HL-60/S4 treated with phorbol 12-myristate 13-acetate at 8.2 ng/mL for 4 days and 3 days (cell line): ENCODE data around the gene SMURF2.
"Not testable (repeated sequence)": the region's sequence is repeated elsewhere in the genome, so short reads cannot be mapped to it uniquely, and the experiment has no call there.

Source experiments
- in situ Hi-C: fragments of 300-500 bp; cut with MboI; formaldehyde crosslinking; loops from 2 replicates; pipeline ENCODE4 v1.15.0; 2022; ENCODE audit warnings: low sequenced_read_pairs

Gene SMURF2

GRCh38 chr17:64661976-64662773 lies at the start of gene SMURF2:
Gene SMURF2 (minus strand): TSS chr17:64662307. CDS start chr17:64661880, 427 bp downstream.
- in situ Hi-C loops, result no loop called here

- in situ Hi-C loops, result no loop called here
Observed at GRCh38 chr17:64709481-64709880, 47.4 kb upstream of the SMURF2 start.

- in situ Hi-C loops, result no loop called here
Observed at GRCh38 chr17:64707050-64707591, 45.0 kb upstream of the SMURF2 start.

- in situ Hi-C loops, result no loop called here
Observed at GRCh38 chr17:64706224-64707049, 44.3 kb upstream of the SMURF2 start.

- in situ Hi-C loops, result no loop called here
Observed at GRCh38 chr17:64702815-64703214, 40.7 kb upstream of the SMURF2 start.

GRCh38 chr17:64698725-64699124 lies 36.6 kb upstream of the SMURF2 start:
- in situ Hi-C loops, result no loop called here

- in situ Hi-C loops, result no loop called here
Observed at GRCh38 chr17:64694207-64694606, 32.1 kb upstream of the SMURF2 start.

GRCh38 chr17:64692187-64692586 lies 30.1 kb upstream of the SMURF2 start:
- in situ Hi-C loops, result no loop called here

- in situ Hi-C loops, result no loop called here
Observed at GRCh38 chr17:64689106-64689505, 27.0 kb upstream of the SMURF2 start.

GRCh38 chr17:64688481-64688880 lies 26.4 kb upstream of the SMURF2 start:
- in situ Hi-C loops, result no loop called here

- in situ Hi-C loops, result no loop called here
Observed at GRCh38 chr17:64687961-64688360, 25.9 kb upstream of the SMURF2 start.

- in situ Hi-C loops, result no loop called here
Observed at GRCh38 chr17:64687376-64687775, 25.3 kb upstream of the SMURF2 start.

- in situ Hi-C loops, result no loop called here
Observed at GRCh38 chr17:64686705-64687104, 24.6 kb upstream of the SMURF2 start.

GRCh38 chr17:64685705-64686104 lies 23.6 kb upstream of the SMURF2 start:
- in situ Hi-C loops, result no loop called here

GRCh38 chr17:64683796-64684195 lies 21.7 kb upstream of the SMURF2 start:
- in situ Hi-C loops, result no loop called here

GRCh38 chr17:64682261-64683181 lies 20.4 kb upstream of the SMURF2 start:
- in situ Hi-C loops, result no loop called here

- in situ Hi-C loops, result no loop called here
Observed at GRCh38 chr17:64679710-64680216, 17.7 kb upstream of the SMURF2 start.

GRCh38 chr17:64676763-64677162 lies 14.7 kb upstream of the SMURF2 start:
- in situ Hi-C loops, result no loop called here

GRCh38 chr17:64670843-64671590 lies 8.9 kb upstream of the SMURF2 start:
- in situ Hi-C loops, result not testable (repeated sequence)
